ENCODE measurements around the gene SLC52A3. TPM values are rescaled to one million over a fixed set of nuclear protein-coding genes. Genes with fewer than 3 reads are reported as not detected.

SLC52A3 gene
- total RNA-seq, 1 experiment from 2014 or later: 4.2 TPM

GRCh38 chr20:732727-733126, 35.6 kb downstream of the SLC52A3 start:
- POLR2A ChIA-PET (ENCODE audit: unreplicated experiment): no interaction called here
- ATAC-seq: no peak

GRCh38 chr20:731891-732560, 36.3 kb downstream of the SLC52A3 start:
- peaks cover 20% of the 10 kb centered on the region for H3K27me3 ChIP-seq (ENCODE audit: low read length)
- no peaks in the 10 kb centered on the region for H4K20me1 ChIP-seq (ENCODE audit: low read length)
- ATAC-seq (no peak), DNase-seq (no peak)
- no peaks in the 10 kb centered on the region for H3K36me3 ChIP-seq (ENCODE audit: low read depth, low read length)
- H3K4me3 ChIP-seq (ENCODE audit: low read length): no peak overlapping the region
- H3K9ac ChIP-seq (ENCODE audit: low read length): no peak overlapping the region
- no peaks in the 10 kb centered on the region for H3K9me2 ChIP-seq (replicated peaks; ENCODE audit: low read length)
- H3K27ac ChIP-seq (ENCODE audit: low read length): no peak overlapping the region
- H3K4me2 ChIP-seq (ENCODE audit: low read length): no peak overlapping the region
- TF ChIP-seq CTCF (conservative IDR thresholded peaks at IDR 0.05; ENCODE audit: low read depth, low read length) (no peak), EZH2 (IDR thresholded peaks at IDR 0.05; ENCODE audit: low read length, unreplicated experiment) (no peak), EZH2phosphoT487 (IDR thresholded peaks at IDR 0.05; ENCODE audit: borderline replicate concordance, low read length) (no peak)
- H3K79me2 ChIP-seq (ENCODE audit: low read length): no peaks in the 10 kb centered on the region
- H3F3A ChIP-seq (ENCODE audit: low read length, unreplicated experiment): no peaks in the 10 kb centered on the region
- BruUV-seq (replicated peaks): no TSS peak
- H3K9me3 ChIP-seq (ENCODE audit: low read length): no peaks in the 10 kb centered on the region
- ChIA-PET CTCF (interaction anchor here (0.6 kb wide), 1 partner anchor 38 kb away, joined by 5 read pairs; no protein-coding TSS in a partner anchor), POLR2A (ENCODE audit: unreplicated experiment) (no interaction called here)
- intact Hi-C loops (cut with micrococcal nuclease): loop anchor here (10.0 kb wide), 1 partner anchor 77 kb away; the partner anchor contains the start of gene SRXN1
- H3K4me1 ChIP-seq (ENCODE audit: insufficient read depth, low read length): no peaks in the 10 kb centered on the region
- H2AFZ ChIP-seq (ENCODE audit: low read length): no peak overlapping the region

More at GRCh38 chr20:732727-733126, 35.6 kb downstream of the SLC52A3 start:
- H3K27ac ChIP-seq (ENCODE audit: low read length): no peak overlapping the region
- no peaks in the 10 kb centered on the region for H3K4me1 ChIP-seq (ENCODE audit: insufficient read depth, low read length)
- H3K36me3 ChIP-seq (ENCODE audit: low read depth, low read length): no peaks in the 10 kb centered on the region
- intact Hi-C loops (cut with micrococcal nuclease): loop anchor here (10.0 kb wide), 1 partner anchor 78 kb away; the partner anchor contains the start of gene SRXN1
- H2AFZ ChIP-seq (ENCODE audit: low read length): no peak overlapping the region
- no peaks in the 10 kb centered on the region for H3K9me2 ChIP-seq (replicated peaks; ENCODE audit: low read length)
- CTCF ChIA-PET: no interaction called here
- no peaks in the 10 kb centered on the region for H3K9me3 ChIP-seq (ENCODE audit: low read length)
- no peak for DNase-seq
- no peaks in the 10 kb centered on the region for H3F3A ChIP-seq (ENCODE audit: low read length, unreplicated experiment)
- TF ChIP-seq EZH2 (IDR thresholded peaks at IDR 0.05; ENCODE audit: low read length, unreplicated experiment): no peak
- TF ChIP-seq EZH2phosphoT487 (IDR thresholded peaks at IDR 0.05; ENCODE audit: borderline replicate concordance, low read length): no peak
- TF ChIP-seq CTCF (conservative IDR thresholded peaks at IDR 0.05; ENCODE audit: low read depth, low read length): no peak
- no peak overlapping the region for H3K4me3 ChIP-seq (ENCODE audit: low read length)
- no peak overlapping the region for H3K4me2 ChIP-seq (ENCODE audit: low read length)
- no TSS peak for BruUV-seq (replicated peaks)
- H3K27me3 ChIP-seq (ENCODE audit: low read length): peaks cover 17% of the 10 kb centered on the region
- H4K20me1 ChIP-seq (ENCODE audit: low read length): no peaks in the 10 kb centered on the region
- no peak overlapping the region for H3K9ac ChIP-seq (ENCODE audit: low read length)
- H3K79me2 ChIP-seq (ENCODE audit: low read length): no peaks in the 10 kb centered on the region

- CTCF ChIA-PET: interaction anchor here (0.7 kb wide), 1 partner anchor 329 kb away, joined by 11 read pairs; no protein-coding TSS in a partner anchor
- Histone ChIP-seq H3K4me2 (ENCODE audit: low read length) (no peak overlapping the region), H3K9ac (ENCODE audit: low read length) (no peak overlapping the region), H3K79me2 (ENCODE audit: low read length) (no peaks in the 10 kb centered on the region), H2AFZ (ENCODE audit: low read length) (no peak overlapping the region), H3K9me2 (replicated peaks; ENCODE audit: low read length) (no peaks in the 10 kb centered on the region), H3K4me1 (ENCODE audit: insufficient read depth, low read length) (no peaks in the 10 kb centered on the region), H3K4me3 (ENCODE audit: low read length) (no peak overlapping the region), H3K36me3 (ENCODE audit: low read depth, low read length) (no peaks in the 10 kb centered on the region), H4K20me1 (ENCODE audit: low read length) (no peaks in the 10 kb centered on the region), H3K9me3 (ENCODE audit: low read length) (no peaks in the 10 kb centered on the region), H3F3A (ENCODE audit: low read length, unreplicated experiment) (no peaks in the 10 kb centered on the region), H3K27ac (ENCODE audit: low read length) (no peak overlapping the region), H3K27me3 (ENCODE audit: low read length) (peaks cover 31% of the 10 kb centered on the region)
- BruUV-seq (replicated peaks): no TSS peak
- TF ChIP-seq EZH2 (IDR thresholded peaks at IDR 0.05; ENCODE audit: low read length, unreplicated experiment) (no peak), EZH2phosphoT487 (IDR thresholded peaks at IDR 0.05; ENCODE audit: borderline replicate concordance, low read length) (no peak)
- intact Hi-C loops (cut with micrococcal nuclease): loop anchor here (10.0 kb wide), 1 partner anchor 75 kb away; the partner anchor contains the start of gene SRXN1
- ATAC-seq (no peak), DNase-seq (no peak)
- POLR2A ChIA-PET (ENCODE audit: unreplicated experiment): interaction anchor here (0.6 kb wide), 1 partner anchor 175 kb away, joined by 3 read pairs; no protein-coding TSS in a partner anchor
Measured at GRCh38 chr20:730005-730404, 38.3 kb downstream of the SLC52A3 start.

Measured in PC-3 (cell line).